ENCODE results near the gene L3MBTL2.

DNA sequence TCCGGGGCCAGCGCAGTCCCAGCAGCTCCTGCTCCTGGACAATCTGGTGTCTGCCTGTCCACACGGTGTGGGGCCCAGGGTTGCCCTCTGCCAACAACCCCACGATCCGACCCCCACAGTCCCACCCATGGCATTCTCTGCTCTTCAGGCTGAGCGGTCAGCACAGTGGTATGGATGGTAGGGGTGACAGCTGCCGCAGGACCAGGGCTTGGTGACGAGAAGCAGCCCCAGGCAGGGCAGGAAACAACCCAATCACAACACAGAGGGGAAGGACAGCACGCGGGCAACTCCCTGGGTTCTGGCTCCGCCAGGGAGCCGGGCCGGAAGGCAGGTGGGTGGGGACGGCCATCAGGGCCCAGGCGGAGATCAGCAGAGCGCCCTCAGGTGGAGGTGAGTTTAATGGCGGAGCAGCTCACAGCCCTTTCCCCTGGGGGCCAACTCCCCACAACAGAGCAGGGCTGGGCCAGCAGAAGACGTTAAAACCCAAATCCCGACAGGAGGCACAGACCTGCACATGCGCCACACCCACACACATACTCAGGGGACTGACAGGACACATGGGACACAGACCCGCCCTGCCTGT lies 40.9 kb downstream of the L3MBTL2 start:
- TF ChIP-seq POLR2A (IDR thresholded peaks at IDR 0.05; ENCODE audit: low read depth, low read length) (no peak), POLR2AphosphoS5 (IDR thresholded peaks at IDR 0.05; ENCODE audit: low read depth, low read length) (no peak), TAF1 (IDR thresholded peaks at IDR 0.05; ENCODE audit: borderline replicate concordance, low read depth, low read length) (no peak)
